HEK293 (cell line): Measurements from ENCODE around the gene YPEL4.

Experiments
- BCL11A ChIP-seq: fragments of 450-650 bp; formaldehyde crosslinking; IDR thresholded peaks from 2 replicates; pipeline ENCODE4 v1.5.1; 2016; ENCODE audit warnings: low read depth, missing biosample characterization, missing genetic modification characterization
- CTCF ChIP-seq: fragments of 450-650 bp; formaldehyde crosslinking; IDR thresholded peaks from 2 replicates; pipeline ENCODE4 v1.5.1; 2016; ENCODE audit warnings: missing biosample characterization, missing genetic modification characterization
- GLIS2 ChIP-seq: fragments of 450-650 bp; formaldehyde crosslinking; IDR thresholded peaks from 2 replicates; pipeline ENCODE4 v1.5.1; 2016; ENCODE audit warnings: missing biosample characterization, missing genetic modification characterization
- KLF8 ChIP-seq: fragments of 450-650 bp; formaldehyde crosslinking; IDR thresholded peaks from 2 replicates; pipeline ENCODE4 v1.5.1; 2016; ENCODE audit warnings: missing biosample characterization, missing genetic modification characterization
- PBX3 ChIP-seq: sonication (generic); formaldehyde crosslinking; IDR thresholded peaks from 2 replicates; pipeline ENCODE4 v1.8.1; 2022; ENCODE audit warnings: mild to moderate bottlenecking, moderate library complexity, missing genetic modification reagents
- RBAK ChIP-seq: fragments of 450-650 bp; formaldehyde crosslinking; IDR thresholded peaks from 2 replicates; pipeline ENCODE4 v1.5.1; 2016; ENCODE audit warnings: missing biosample characterization, missing genetic modification characterization
- ZNF248 ChIP-seq: fragments of 450-650 bp; formaldehyde crosslinking; IDR thresholded peaks from 2 replicates; pipeline ENCODE4 v1.5.1; 2017; ENCODE audit warnings: missing biosample characterization, missing genetic modification characterization
- ZNF335 ChIP-seq: fragments of 450-650 bp; formaldehyde crosslinking; conservative IDR thresholded peaks from 2 replicates; pipeline ENCODE4 v1.5.1; 2016; ENCODE audit warnings: missing biosample characterization, missing genetic modification characterization
- ZNF416 ChIP-seq: fragments of 450-650 bp; formaldehyde crosslinking; IDR thresholded peaks from 2 replicates; pipeline ENCODE4 v1.5.1; 2016; ENCODE audit warnings: missing biosample characterization, missing genetic modification characterization

DNA sequence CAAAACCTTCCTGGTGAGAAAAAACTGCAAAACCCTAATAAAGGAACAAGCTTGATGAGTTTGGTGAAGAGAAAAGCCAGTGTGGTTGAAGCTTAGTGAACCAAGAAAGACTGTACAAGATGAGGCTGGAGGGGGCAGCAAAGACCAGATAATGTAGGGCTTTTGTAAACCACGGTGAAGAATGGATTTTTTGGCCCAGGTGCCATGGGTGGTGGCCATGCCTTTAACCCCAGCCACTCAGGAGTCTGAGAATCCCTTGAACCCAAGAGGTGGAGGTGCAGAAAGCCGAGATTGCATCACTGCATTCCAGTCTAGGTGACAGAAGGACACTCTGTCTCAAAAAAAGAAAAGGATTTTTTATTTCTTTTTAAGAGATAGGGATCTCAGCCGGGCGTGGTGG is 13.2 kb upstream of the YPEL4 start:
- TF ChIP-seq CTCF (0 out of 2 replicates have a peak, but pooled peaks have one; percentile 12), GLIS2 (tag by site-specific recombination) (no peak), PBX3 (no peak), BCL11A (no peak), RBAK (tag by site-specific recombination) (no peak), ZNF248 (tag by site-specific recombination) (no peak), KLF8 (tag by site-specific recombination) (no peak), ZNF416 (tag by site-specific recombination) (no peak), ZNF335 (tag by site-specific recombination) (no peak)
